Body of pancreas (tissue), 4 donors: ENCODE results near the gene TEX2.

Experiments used
- CTCF ChIP-seq, 7 experiments: fragments of 450-650 bp in 4 of 7; fragments of 200-600 bp in 3 of 7; sonication (generic) in 3 of 7; IDR thresholded peaks; one replicate each; pipeline ENCODE4 v1.5.1; 2016 to 2019; ENCODE audit warnings: antibody characterized with exemption in 7 of 7
- POLR2A ChIP-seq, 3 donors: fragments of 450-650 bp; IDR thresholded peaks; one replicate each; pipeline ENCODE4 v1.6.1; 2016; ENCODE audit warnings: antibody characterized with exemption in 3 of 3, mild to moderate bottlenecking in 2 of 3

- TF ChIP-seq POLR2A (IDR thresholded peaks at IDR 0.05) (peak in 1 of 3 donors; percentile 21), CTCF (IDR thresholded peaks at IDR 0.05) (peak in 2 of 7 experiments; percentile 9 to 13)
Measured at GRCh38 chr17:64152428-64153125, 110.5 kb downstream of the TEX2 start.
